IMR-90 (cell line): ENCODE results near the gene PHF8. TPM values are rescaled to one million over a fixed set of nuclear protein-coding genes. Genes with fewer than 3 reads are reported as not detected.

ENCODE experiments used
- ATAC-seq: fragments of 200-7000 bp; cut with Tn5 transposase; 2 replicates; pipeline ENCODE4 v1.9.1; 2020; ENCODE audit warnings: low read depth, mild to moderate bottlenecking, moderate library complexity
- BruUV-seq: library from RNA; stranded (reverse); fragments of 400-500 nt; replicated peaks from 2 replicates; lab custom pipeline; 2021; lab: Mats Ljungman, UMichigan
- CTCF ChIA-PET: fragments of 300-600 bp; formaldehyde crosslinking; extraction: SDS; loops from one replicate; lab custom pipeline; 2021; ENCODE audit warnings: antibody characterized with exemption; lab: Yijun Ruan, JAX
- POLR2A ChIA-PET: fragments of 300-600 bp; sonication (Branson Sonifier 250); formaldehyde crosslinking; loops from one replicate; lab custom pipeline; 2022; ENCODE audit warnings: antibody characterized with exemption; ENCODE audit not compliant: unreplicated experiment; lab: Charles Lee
- DNase-seq: peaks from one replicate; pipeline ENCODE4 v3.0.0; 2013
- H2AFZ ChIP-seq: replicated peaks from 2 replicates; pipeline ENCODE3; 2013; ENCODE audit warnings: low read length, mild to moderate bottlenecking; ENCODE audit not compliant: poor library complexity
- H2AK5ac ChIP-seq: 2 replicates; pipeline ENCODE4 v1.6.1; 2013; ENCODE audit warnings: low read depth, low read length, inconsistent platforms
- H2AK9ac ChIP-seq: replicated peaks from 2 replicates; pipeline ENCODE3; 2013; ENCODE audit warnings: mild to moderate bottlenecking, low read depth, low read length, moderate library complexity; ENCODE audit not compliant: poor library complexity
- H2BK120ac ChIP-seq: 2 replicates; pipeline ENCODE4 v1.6.1; 2013; ENCODE audit warnings: low read depth, low read length, inconsistent platforms
- H2BK15ac ChIP-seq: 3 replicates; pipeline ENCODE4 v1.6.1; 2013; ENCODE audit warnings: low read depth, low read length, inconsistent platforms
- H2BK20ac ChIP-seq: 2 replicates; pipeline ENCODE4 v1.6.1; 2013; ENCODE audit warnings: low read depth, mild to moderate bottlenecking, inconsistent platforms, low read length, moderate library complexity
- H2BK5ac ChIP-seq: 2 replicates; pipeline ENCODE4 v1.6.1; 2013; ENCODE audit warnings: mild to moderate bottlenecking, low read depth, low read length, inconsistent platforms; ENCODE audit not compliant: poor library complexity, severe bottlenecking
- H3K14ac ChIP-seq: replicated peaks from 2 replicates; pipeline ENCODE4 v1.6.1; 2013; ENCODE audit warnings: low read depth, low read length, inconsistent platforms
- H3K18ac ChIP-seq: 2 replicates; pipeline ENCODE4 v1.6.1; 2013; ENCODE audit warnings: low read depth, low read length, control low read depth
- H3K23ac ChIP-seq: 2 replicates; pipeline ENCODE4 v1.6.1; 2013; ENCODE audit warnings: low read depth, low read length, inconsistent platforms
- H3K27ac ChIP-seq: 2 replicates; pipeline ENCODE4 v1.5.1; 2013; ENCODE audit warnings: mild to moderate bottlenecking, control low read depth, low read length; ENCODE audit not compliant: insufficient read depth
- H3K27me3 ChIP-seq: 2 replicates; pipeline ENCODE4 v1.6.1; 2013; ENCODE audit warnings: low read length; ENCODE audit not compliant: control insufficient read depth, insufficient read depth
- H3K36me3 ChIP-seq: 2 replicates; pipeline ENCODE4 v1.6.1; 2013; ENCODE audit warnings: low read length, mixed read lengths; ENCODE audit not compliant: control insufficient read depth, insufficient read depth
- H3K4ac ChIP-seq: 2 replicates; pipeline ENCODE4 v1.6.1; 2013; ENCODE audit warnings: low read depth, low read length, inconsistent platforms
- H3K4me1 ChIP-seq: 2 replicates; pipeline ENCODE4 v1.6.1; 2013; ENCODE audit warnings: low read length, mixed read lengths; ENCODE audit not compliant: control insufficient read depth, insufficient read depth
- H3K4me2 ChIP-seq: 2 replicates; pipeline ENCODE4 v1.6.1; 2013; ENCODE audit warnings: low read depth, mild to moderate bottlenecking, control low read depth, low read length, moderate library complexity
- H3K4me3 ChIP-seq: 2 replicates; pipeline ENCODE4 v1.5.1; 2013; ENCODE audit warnings: low read depth, mild to moderate bottlenecking, control low read depth, low read length, moderate library complexity; ENCODE audit not compliant: insufficient read depth
- H3K56ac ChIP-seq: 2 replicates; pipeline ENCODE4 v1.6.1; 2013; ENCODE audit warnings: low read length, inconsistent platforms; ENCODE audit not compliant: insufficient read depth; ENCODE audit errors: extremely low read depth
- H3K79me1 ChIP-seq, 2 experiments: 2 replicates each; pipeline ENCODE4 v1.6.1; 2013; ENCODE audit warnings: low read length in 2 of 2, inconsistent platforms in 1 of 2, low read depth in 1 of 2
- H3K9ac ChIP-seq: 2 replicates; pipeline ENCODE4 v1.6.1; 2013; ENCODE audit warnings: low read depth, low read length, control low read depth
- H3K9me1 ChIP-seq: 2 replicates; pipeline ENCODE4 v1.6.1; 2013; ENCODE audit warnings: low read length, inconsistent platforms; ENCODE audit not compliant: insufficient read depth
- H3K9me3 ChIP-seq: 2 replicates; pipeline ENCODE4 v1.6.1; 2013; ENCODE audit warnings: low read length; ENCODE audit not compliant: control insufficient read depth, insufficient read depth
- H4K20me1 ChIP-seq: 2 replicates; pipeline ENCODE4 v1.6.1; 2013; ENCODE audit warnings: low read length, inconsistent platforms; ENCODE audit not compliant: insufficient read depth
- H4K5ac ChIP-seq: 2 replicates; pipeline ENCODE4 v1.6.1; 2013; ENCODE audit warnings: mild to moderate bottlenecking, low read depth, low read length, control low read depth
- H4K8ac ChIP-seq, 2 experiments: 2 replicates each; pipeline ENCODE4 v1.6.1; 2013; ENCODE audit warnings: low read depth in 2 of 2, low read length in 2 of 2, control low read depth in 1 of 2, inconsistent platforms in 1 of 2
- H4K91ac ChIP-seq: 2 replicates; pipeline ENCODE4 v1.6.1; 2013; ENCODE audit warnings: low read depth, low read length, inconsistent platforms; ENCODE audit not compliant: insufficient read depth
- BHLHE40 ChIP-seq: fragments of 150-350 bp; IDR thresholded peaks from 2 replicates; pipeline ENCODE4 v1.6.1; 2016; ENCODE audit warnings: mild to moderate bottlenecking, low read depth, low read length
- CEBPB ChIP-seq: IDR thresholded peaks from 2 replicates; pipeline ENCODE4 v1.6.1; 2012; ENCODE audit warnings: low read depth, low read length, improper control_type of control experiment
- MXI1 ChIP-seq: IDR thresholded peaks from 2 replicates; pipeline ENCODE4 v1.6.1; 2012; ENCODE audit warnings: low read depth, mild to moderate bottlenecking, low read length, moderate library complexity, borderline replicate concordance
- NFE2L2 ChIP-seq: fragments of 150-350 bp; IDR thresholded peaks from 2 replicates; pipeline ENCODE4 v1.6.1; 2016; ENCODE audit warnings: low read depth, mild to moderate bottlenecking, low read length
- RAD21 ChIP-seq: IDR thresholded peaks from 2 replicates; pipeline ENCODE4 v1.6.1; 2012; ENCODE audit warnings: low read length, improper control_type of control experiment
- RFX5 ChIP-seq: IDR thresholded peaks from 2 replicates; pipeline ENCODE4 v1.8.0; 2012; ENCODE audit warnings: low read depth, mild to moderate bottlenecking, low read length, moderate library complexity
- WGBS, 2 experiments: methylation state at CpG; one replicate each; pipeline versions ENCODE4 v1.1.5 to v1.1.7; 2013; ENCODE audit warnings: missing lambda C conversion rate in 2 of 2; ENCODE audit not compliant: insufficient read length in 1 of 2; ENCODE audit errors: extremely low coverage in 2 of 2; 5-methylcytosine and 5-hydroxymethylcytosine counted together
- dilution Hi-C: fragments of 300-500 bp; cut with HindIII; formaldehyde crosslinking; loops from one replicate; pipeline ENCODE4 v1.14.3; 2018; ENCODE audit warnings: low sequenced_read_pairs; ENCODE audit not compliant: unreplicated experiment
- in situ Hi-C: fragments of 300-500 bp; cut with MboI; formaldehyde crosslinking; loops from 3 replicates; pipeline ENCODE4 v1.14.3; 2019; ENCODE audit warnings: low sequenced_read_pairs, inconsistent platforms, mixed read lengths
- intact Hi-C: fragments of 100-400 bp; cut with micrococcal nuclease; formaldehyde crosslinking; loops from 2 replicates; pipeline ENCODE4 v1.10.0; 2022
- polyA plus RNA-seq, 3 experiments: library from polyadenylated mRNA; depleted of rRNA; stranded (reverse); fragments of >200 nt; gene quantifications; 2 replicates each; pipeline ENCODE4 v1.2.3, GENCODE V29; 2012; ENCODE audit warnings: low replicate concordance in 1 of 3
- total RNA-seq: library from RNA; depleted of rRNA; stranded (reverse); fragments of >200 nt; gene quantifications from 2 replicates; pipeline ENCODE4 v1.2.3, GENCODE V29; 2012
- TF ChIP-seq, protein P1 (sequence below): fragments of 150-350 bp; IDR thresholded peaks from 2 replicates; pipeline ENCODE4 v1.6.1; 2017; ENCODE audit warnings: mild to moderate bottlenecking, antibody characterized with exemption, low read length, low read depth
- TF ChIP-seq, protein P2 (sequence below): conservative IDR thresholded peaks from 2 replicates; pipeline ENCODE4 v1.5.1; 2012; ENCODE audit warnings: mild to moderate bottlenecking, low read depth, low read length, improper control_type of control experiment

Gene PHF8
- total and polyA plus RNA-seq, 2 of the 4 experiments (the other 2 are of a cell fraction) = 12.8 to 15.2 TPM

DNA sequence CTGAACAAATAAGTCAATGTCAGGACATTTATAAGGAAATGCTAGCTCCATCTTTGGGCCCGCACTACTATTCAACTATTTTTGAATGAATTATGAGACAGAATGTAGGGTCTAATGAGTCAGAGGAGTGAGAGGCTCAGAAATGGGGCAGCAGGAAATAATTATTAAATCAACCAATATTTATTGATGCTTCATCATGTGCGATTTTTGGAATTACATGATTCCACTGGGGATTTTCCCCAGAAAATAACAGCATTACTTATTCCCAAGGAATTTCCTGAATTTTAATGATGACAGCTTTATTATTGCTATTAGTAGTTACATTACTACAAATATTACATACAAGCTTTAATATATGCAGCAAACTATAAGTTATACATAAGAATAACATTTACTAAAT, 49.3 kb upstream of the PHF8 start:
- Histone ChIP-seq H3K56ac (no peak overlapping the region), H4K8ac (no peak overlapping the region), H3K36me3 (0 out of 2 replicates have a peak, but pooled peaks cover 1% of the 10 kb centered on the region), H2AFZ (no peak overlapping the region), H2BK5ac (no peak overlapping the region), H2BK120ac (no peak overlapping the region), H4K5ac (no peak overlapping the region), H2BK20ac (no peak overlapping the region), H3K4me2 (no peak overlapping the region), H3K27ac (no peak overlapping the region), H3K14ac (no peak overlapping the region), H4K20me1 (no peaks in the 10 kb centered on the region), H3K4ac (no peak overlapping the region), H3K18ac (no peak overlapping the region), H2AK5ac (no peak overlapping the region), H3K9me3 (no peaks in the 10 kb centered on the region), H2BK15ac (no peak overlapping the region), H3K9ac (no peak overlapping the region), H3K4me3 (no peak overlapping the region), H3K23ac (no peak overlapping the region), H3K27me3 (no peaks in the 10 kb centered on the region), H3K4me1 (no peaks in the 10 kb centered on the region), H3K79me1 (no peaks in the 10 kb centered on the region), H2AK9ac (no peak overlapping the region), H3K9me1 (no peaks in the 10 kb centered on the region), H4K91ac (no peak overlapping the region)
- dilution Hi-C loops (no loop called here), in situ Hi-C loops (no loop called here), intact Hi-C loops (no loop called here)
- BruUV-seq = no TSS peak
- TF ChIP-seq, protein P1, sequence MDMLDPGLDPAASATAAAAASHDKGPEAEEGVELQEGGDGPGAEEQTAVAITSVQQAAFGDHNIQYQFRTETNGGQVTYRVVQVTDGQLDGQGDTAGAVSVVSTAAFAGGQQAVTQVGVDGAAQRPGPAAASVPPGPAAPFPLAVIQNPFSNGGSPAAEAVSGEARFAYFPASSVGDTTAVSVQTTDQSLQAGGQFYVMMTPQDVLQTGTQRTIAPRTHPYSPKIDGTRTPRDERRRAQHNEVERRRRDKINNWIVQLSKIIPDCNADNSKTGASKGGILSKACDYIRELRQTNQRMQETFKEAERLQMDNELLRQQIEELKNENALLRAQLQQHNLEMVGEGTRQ = no peak
- TF ChIP-seq CEBPB (no peak), RAD21 (no peak), MXI1 (no peak), NFE2L2 (no peak), RFX5 (no peak), BHLHE40 (no peak)
- TF ChIP-seq, protein P2, sequence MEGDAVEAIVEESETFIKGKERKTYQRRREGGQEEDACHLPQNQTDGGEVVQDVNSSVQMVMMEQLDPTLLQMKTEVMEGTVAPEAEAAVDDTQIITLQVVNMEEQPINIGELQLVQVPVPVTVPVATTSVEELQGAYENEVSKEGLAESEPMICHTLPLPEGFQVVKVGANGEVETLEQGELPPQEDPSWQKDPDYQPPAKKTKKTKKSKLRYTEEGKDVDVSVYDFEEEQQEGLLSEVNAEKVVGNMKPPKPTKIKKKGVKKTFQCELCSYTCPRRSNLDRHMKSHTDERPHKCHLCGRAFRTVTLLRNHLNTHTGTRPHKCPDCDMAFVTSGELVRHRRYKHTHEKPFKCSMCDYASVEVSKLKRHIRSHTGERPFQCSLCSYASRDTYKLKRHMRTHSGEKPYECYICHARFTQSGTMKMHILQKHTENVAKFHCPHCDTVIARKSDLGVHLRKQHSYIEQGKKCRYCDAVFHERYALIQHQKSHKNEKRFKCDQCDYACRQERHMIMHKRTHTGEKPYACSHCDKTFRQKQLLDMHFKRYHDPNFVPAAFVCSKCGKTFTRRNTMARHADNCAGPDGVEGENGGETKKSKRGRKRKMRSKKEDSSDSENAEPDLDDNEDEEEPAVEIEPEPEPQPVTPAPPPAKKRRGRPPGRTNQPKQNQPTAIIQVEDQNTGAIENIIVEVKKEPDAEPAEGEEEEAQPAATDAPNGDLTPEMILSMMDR = no peak
- ChIA-PET CTCF (interaction anchor here (0.5 kb wide), 1 partner anchor 8 kb away, joined by 8 read pairs; no protein-coding TSS in a partner anchor), POLR2A (no interaction called here)
- DNase-seq = no peak
- no CpG with 5 or more reads among the region's 2 CpGs for WGBS, 2 experiments
- no peak for ATAC-seq
